Hepatocyte (in vitro differentiated cells): ENCODE data around the gene POLR1H. TPM values are rescaled to one million over a fixed set of nuclear protein-coding genes. Genes with fewer than 3 reads are reported as not detected.

Source experiments
- DNase-seq: peaks from one replicate; pipeline ENCODE4 v3.0.0-alpha.2; 2016; ENCODE audit warnings: low spot score
- H2AFZ ChIP-seq: fragments of 200-600 bp; sonication (generic); 2 replicates; pipeline ENCODE4 v1.6.0; 2016; ENCODE audit warnings: antibody characterized with exemption, mild to moderate bottlenecking
- H3K27ac ChIP-seq: fragments of 200-600 bp; sonication (generic); 2 replicates; pipeline ENCODE4 v1.5.1; 2016; ENCODE audit warnings: mild to moderate bottlenecking
- H3K27me3 ChIP-seq: fragments of 200-600 bp; sonication (generic); 2 replicates; pipeline ENCODE4 v1.6.1; 2016
- H3K36me3 ChIP-seq: fragments of 200-600 bp; sonication (generic); replicated peaks from 2 replicates; pipeline ENCODE4 v1.5.1; 2016; ENCODE audit warnings: low read depth; ENCODE audit not compliant: insufficient read depth
- H3K4me1 ChIP-seq: fragments of 200-600 bp; sonication (generic); 2 replicates; pipeline ENCODE4 v1.5.1; 2016; ENCODE audit warnings: mild to moderate bottlenecking, moderate library complexity; ENCODE audit not compliant: insufficient read depth
- H3K4me2 ChIP-seq: fragments of 200-600 bp; sonication (generic); 2 replicates; pipeline ENCODE4 v1.6.0; 2016
- H3K4me3 ChIP-seq: fragments of 200-600 bp; sonication (generic); 2 replicates; pipeline ENCODE4 v1.5.1; 2016; ENCODE audit warnings: mild to moderate bottlenecking
- H3K79me2 ChIP-seq: fragments of 200-600 bp; sonication (generic); 2 replicates; pipeline ENCODE4 v1.6.0; 2017; ENCODE audit warnings: mild to moderate bottlenecking
- H3K9me2 ChIP-seq: fragments of 200-600 bp; sonication (generic); replicated peaks from 2 replicates; pipeline ENCODE4 v1.6.0; 2017; ENCODE audit warnings: mild to moderate bottlenecking; ENCODE audit not compliant: insufficient read depth
- H3K9me3 ChIP-seq: fragments of 200-600 bp; sonication (generic); 2 replicates; pipeline ENCODE4 v1.5.1; 2016; ENCODE audit warnings: low read depth, mild to moderate bottlenecking
- H4K20me1 ChIP-seq: fragments of 200-600 bp; sonication (generic); 2 replicates; pipeline ENCODE4 v1.6.0; 2016; ENCODE audit warnings: mild to moderate bottlenecking; ENCODE audit not compliant: insufficient read depth, poor library complexity, severe bottlenecking
- EZH2 ChIP-seq: fragments of 200-600 bp; sonication (generic); IDR thresholded peaks from 2 replicates; pipeline ENCODE4 v1.6.1; 2016; ENCODE audit warnings: antibody characterized with exemption, mild to moderate bottlenecking, borderline replicate concordance
- EZH2phosphoT487 ChIP-seq: fragments of 200-600 bp; sonication (generic); IDR thresholded peaks from one replicate; pipeline ENCODE4 v1.6.1; 2018; ENCODE audit warnings: antibody characterized with exemption, mild to moderate bottlenecking, low read depth, moderate library complexity; ENCODE audit not compliant: unreplicated experiment, severe bottlenecking
- WGBS: methylation state at CpG from one replicate; pipeline ENCODE4 v1.1.6; 2016; ENCODE audit warnings: low lambda C conversion rate; ENCODE audit errors: missing lambda C conversion rate; 5-methylcytosine and 5-hydroxymethylcytosine counted together
- polyA plus RNA-seq: library from polyadenylated mRNA; unstranded; fragments of >200 nt; fragmentation: Nextera tagmentation; extraction: Ambion mirVana; gene quantifications from 2 replicates; pipeline ENCODE4 v1.2.1, GENCODE V29; 2016
- total RNA-seq: library from RNA; depleted of rRNA; stranded (reverse); fragments of >200 nt; gene quantifications from 2 replicates; pipeline ENCODE4 v1.2.3, GENCODE V29; 2014
- TF ChIP-seq, protein P1 (sequence below): fragments of 200-600 bp; sonication (generic); IDR thresholded peaks from 2 replicates; pipeline ENCODE4 v1.5.1; 2016; ENCODE audit warnings: antibody characterized with exemption, mild to moderate bottlenecking; ENCODE audit not compliant: poor library complexity

The POLR1H gene
- total and polyA plus RNA-seq, 2 experiments from 2014 or later, result 21.3 to 34.8 TPM

DNA sequence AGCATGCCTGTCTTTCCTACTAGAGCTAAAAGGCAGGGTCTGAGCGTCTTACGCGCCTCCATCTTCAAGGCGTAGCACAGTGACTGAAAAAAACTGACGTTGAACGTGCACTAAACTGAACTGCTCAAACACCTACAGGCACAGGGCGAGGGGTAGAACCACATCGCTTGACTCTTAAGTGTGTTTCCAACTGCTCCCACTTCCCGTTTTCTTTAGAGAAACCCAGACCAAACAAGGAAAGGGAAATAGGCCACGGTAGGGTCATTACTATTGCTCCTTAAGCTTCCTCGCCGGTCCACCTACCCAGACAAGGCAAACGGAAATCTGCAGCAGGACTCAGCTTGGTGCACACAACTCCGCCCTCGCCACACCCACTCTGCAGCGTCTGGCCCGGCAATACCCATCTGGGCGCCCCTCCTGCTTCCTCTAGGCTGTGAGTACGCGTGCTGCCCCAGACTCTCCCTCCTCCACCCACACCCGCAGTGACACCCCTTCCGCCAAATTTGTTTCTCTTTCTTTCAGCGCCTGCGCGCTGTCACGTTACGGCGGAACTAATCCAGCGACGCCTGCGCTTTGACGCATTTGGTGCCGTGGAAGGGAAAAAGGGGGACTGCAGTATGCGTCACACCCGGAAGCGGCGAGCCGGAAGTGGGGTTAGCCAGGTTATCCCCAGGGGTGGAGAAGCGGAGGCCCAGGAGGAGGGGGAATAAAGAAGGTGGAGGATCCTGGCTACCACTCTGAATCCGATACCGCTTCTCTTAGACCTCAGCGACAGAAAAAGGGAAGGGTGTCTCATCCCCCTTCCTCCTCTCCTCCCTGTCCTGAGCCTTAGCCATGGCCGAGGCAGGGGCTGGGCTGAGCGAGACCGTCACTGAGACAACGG, 5.8 kb downstream of the POLR1H start, which contains the start of gene PPP1R11:
Gene PPP1R11 (plus strand): TSS at position 622 of the 883 bp plus-strand sequence. CDS start 213 bp downstream, at position 835.
- H2AFZ ChIP-seq, result peak within 1 kb of the TSS; percentile 64
- H3K4me2 ChIP-seq, result peak within 1 kb of the TSS; percentile 86
- H3K36me3 ChIP-seq, result no peaks in the 10 kb centered on the region
- no peaks in the 10 kb centered on the region for H3K9me2 ChIP-seq
- peaks cover 19% of the 10 kb centered on the region for H3K4me1 ChIP-seq
- H3K27me3 ChIP-seq, result peaks cover 23% of the 10 kb centered on the region
- peak; percentile 99 for DNase-seq
- TF ChIP-seq EZH2 (no peak), EZH2phosphoT487 (no peak)
- TF ChIP-seq, protein P1, sequence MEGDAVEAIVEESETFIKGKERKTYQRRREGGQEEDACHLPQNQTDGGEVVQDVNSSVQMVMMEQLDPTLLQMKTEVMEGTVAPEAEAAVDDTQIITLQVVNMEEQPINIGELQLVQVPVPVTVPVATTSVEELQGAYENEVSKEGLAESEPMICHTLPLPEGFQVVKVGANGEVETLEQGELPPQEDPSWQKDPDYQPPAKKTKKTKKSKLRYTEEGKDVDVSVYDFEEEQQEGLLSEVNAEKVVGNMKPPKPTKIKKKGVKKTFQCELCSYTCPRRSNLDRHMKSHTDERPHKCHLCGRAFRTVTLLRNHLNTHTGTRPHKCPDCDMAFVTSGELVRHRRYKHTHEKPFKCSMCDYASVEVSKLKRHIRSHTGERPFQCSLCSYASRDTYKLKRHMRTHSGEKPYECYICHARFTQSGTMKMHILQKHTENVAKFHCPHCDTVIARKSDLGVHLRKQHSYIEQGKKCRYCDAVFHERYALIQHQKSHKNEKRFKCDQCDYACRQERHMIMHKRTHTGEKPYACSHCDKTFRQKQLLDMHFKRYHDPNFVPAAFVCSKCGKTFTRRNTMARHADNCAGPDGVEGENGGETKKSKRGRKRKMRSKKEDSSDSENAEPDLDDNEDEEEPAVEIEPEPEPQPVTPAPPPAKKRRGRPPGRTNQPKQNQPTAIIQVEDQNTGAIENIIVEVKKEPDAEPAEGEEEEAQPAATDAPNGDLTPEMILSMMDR, result no peak
- H4K20me1 ChIP-seq, result no peaks in the 10 kb centered on the region
- peaks cover 41% of the 10 kb centered on the region for H3K79me2 ChIP-seq
- H3K9me3 ChIP-seq, result no peaks in the 10 kb centered on the region
- H3K27ac ChIP-seq, result peak within 1 kb of the TSS; percentile 89
- WGBS, result 2% methylated on average over 46 of the region's 46 CpGs
- H3K4me3 ChIP-seq, result peak within 1 kb of the TSS; percentile 42

DNA sequence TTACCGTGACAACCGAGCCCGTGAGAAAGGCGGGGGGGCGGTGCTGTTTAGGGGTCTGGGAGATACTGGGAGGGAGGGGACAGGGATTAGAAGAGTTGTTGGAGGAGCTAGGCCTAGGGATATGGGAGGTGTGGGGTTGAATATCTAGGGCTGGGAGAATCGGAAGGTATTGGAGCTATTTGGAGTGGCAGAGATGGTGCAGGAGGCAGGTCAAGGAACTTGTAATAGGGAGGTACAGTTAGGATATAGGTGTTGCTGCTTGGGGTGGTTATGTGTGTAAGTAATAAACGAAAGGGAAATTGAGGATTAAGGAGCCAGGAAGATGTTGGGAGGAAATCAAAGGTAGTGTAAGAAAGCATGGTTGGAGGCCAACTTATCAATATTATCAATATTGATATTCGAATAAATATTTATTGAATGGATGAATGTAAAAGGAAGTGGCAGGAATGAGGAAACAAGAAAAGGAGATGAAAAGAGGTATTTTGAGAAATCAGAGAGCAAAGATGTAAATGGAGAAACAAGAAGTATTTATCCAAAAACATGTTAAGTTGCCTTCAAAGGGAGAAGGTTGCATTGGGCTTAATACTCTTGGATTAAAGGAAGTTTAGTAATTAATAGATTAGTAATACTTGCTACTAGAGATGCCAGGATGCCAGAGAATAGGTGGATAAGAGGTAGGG, 6.5 kb downstream of the POLR1H start:
- no peak for TF ChIP-seq EZH2
- no peak for TF ChIP-seq EZH2phosphoT487
- TF ChIP-seq, protein P1, result no peak

DNA sequence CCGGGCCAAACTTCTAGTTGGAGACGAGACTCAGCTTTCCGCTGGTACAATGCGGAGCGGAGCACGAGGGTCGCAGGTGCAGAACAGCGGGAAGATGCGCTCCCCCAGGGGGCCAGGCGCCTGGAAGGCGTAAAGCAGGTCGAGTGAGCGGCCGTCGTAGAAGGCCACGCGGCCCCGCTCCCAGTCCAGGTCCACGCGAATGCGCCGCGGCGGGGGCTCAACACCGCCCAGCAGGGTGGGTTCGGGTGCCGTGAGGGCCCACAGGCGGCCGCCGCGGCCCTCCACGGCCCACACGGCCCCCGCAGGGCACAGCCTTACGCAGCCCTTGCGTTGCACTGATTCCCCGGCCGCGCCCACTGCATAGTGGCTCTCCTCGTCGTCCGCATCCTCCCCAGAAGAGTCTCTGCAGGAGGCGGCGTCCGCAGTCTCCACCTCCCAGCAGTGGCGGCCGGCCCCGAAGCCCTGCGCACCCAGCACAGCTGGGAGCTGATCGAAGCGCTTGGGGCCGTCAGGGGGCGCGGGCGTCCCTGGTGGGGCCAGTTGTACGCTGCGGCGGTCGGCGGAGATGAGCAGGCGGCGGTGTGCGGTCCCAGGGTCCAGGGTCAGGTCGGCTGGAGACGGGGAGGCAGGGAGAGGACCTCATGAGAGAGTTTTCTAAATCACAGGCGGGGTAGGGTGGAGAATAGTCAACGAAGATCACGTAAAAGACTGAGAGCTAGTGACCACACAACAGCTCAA, 10.2 kb downstream of the POLR1H start:
- TF ChIP-seq, protein P1, result no peak
- no peak for TF ChIP-seq EZH2phosphoT487
- TF ChIP-seq EZH2, result peak; percentile 94
- H3K4me1 ChIP-seq, result peaks cover 26% of the 10 kb centered on the region
- WGBS, result 14% methylated on average over 65 of the region's 68 CpGs
- peaks cover 11% of the 10 kb centered on the region for H3K79me2 ChIP-seq
- H3K9me2 ChIP-seq, result no peaks in the 10 kb centered on the region
- no peaks in the 10 kb centered on the region for H4K20me1 ChIP-seq
- no peaks in the 10 kb centered on the region for H3K36me3 ChIP-seq
- H3K27me3 ChIP-seq, result peaks cover 68% of the 10 kb centered on the region
- H3K4me2 ChIP-seq, result peak overlapping the region; percentile 77
- H3K9me3 ChIP-seq, result no peaks in the 10 kb centered on the region
- H3K27ac ChIP-seq, result no peak overlapping the region
- H2AFZ ChIP-seq, result no peak overlapping the region
- peak; percentile 68 for DNase-seq
- H3K4me3 ChIP-seq, result no peak overlapping the region

More for the DNA sequence above, 6.5 kb downstream of the POLR1H start:
- Histone ChIP-seq H3K36me3 (no peaks in the 10 kb centered on the region), H2AFZ (peak overlapping the region; percentile 30), H3K4me1 (peaks cover 14% of the 10 kb centered on the region), H4K20me1 (no peaks in the 10 kb centered on the region), H3K4me3 (peak overlapping the region; percentile 42), H3K9me2 (no peaks in the 10 kb centered on the region), H3K27me3 (peaks cover 31% of the 10 kb centered on the region), H3K9me3 (no peaks in the 10 kb centered on the region), H3K79me2 (peaks cover 36% of the 10 kb centered on the region), H3K27ac (peak overlapping the region; percentile 85), H3K4me2 (peak overlapping the region; percentile 86)
- DNase-seq, result peak; percentile 87
- 14% methylated on average over 8 of the region's 8 CpGs for WGBS
